A549 (cell line): ENCODE data around the gene MAPK8IP3. TPM values are rescaled to one million over a fixed set of nuclear protein-coding genes. Genes with fewer than 3 reads are reported as not detected.

Source experiments
- ATAC-seq, 2 experiments: fragments of 200-7000 bp in 1 of 2; fragments of >200 bp in 1 of 2; cut with Nextera tagmentation in 1 of 2; cut with Tn5 transposase in 1 of 2; 3 replicates each; pipeline versions ENCODE4 v1.8.0 to v1.9.1; 2018 to 2020; ENCODE audit warnings: mild to moderate bottlenecking in 1 of 2, moderate library complexity in 1 of 2
- CTCF ChIA-PET: fragments of 300-600 bp; sonication (Branson Sonifier 250); formaldehyde crosslinking; extraction: SDS; loops from one replicate; lab custom pipeline; 2021; ENCODE audit warnings: antibody characterized with exemption, inconsistent platforms; lab: Yijun Ruan, JAX
- POLR2A ChIA-PET: fragments of 350-600 bp; formaldehyde crosslinking; extraction: SDS; loops from one replicate; lab custom pipeline; 2021; ENCODE audit warnings: antibody characterized with exemption, inconsistent platforms; lab: Yijun Ruan, JAX
- DNase-seq, 2 experiments: peaks; one replicate each; pipeline versions ENCODE4 v3.0.0 to v3.0.0-alpha.2; 2011 to 2016; ENCODE audit warnings: low read depth in 1 of 2, low spot score in 1 of 2
- FAIRE-seq: peaks from 2 replicates; lab custom pipeline; 2011; peaks lifted over from hg19 to GRCh38; lab: Jason Lieb, UNC
- H3K27ac ChIP-seq, 2 experiments: fragments of >200 bp; sonication (Bioruptor Twin); formaldehyde crosslinking; 3 replicates each; pipeline ENCODE4 v1.5.1; 2016 to 2017
- H3K4me1 ChIP-seq: fragments of >200 bp; sonication (Bioruptor Twin); formaldehyde crosslinking; 3 replicates; pipeline ENCODE4 v1.6.1; 2016
- H3K4me2 ChIP-seq: fragments of >200 bp; sonication (Bioruptor Twin); formaldehyde crosslinking; 3 replicates; pipeline ENCODE4 v1.6.1; 2016
- H3K4me3 ChIP-seq: fragments of >200 bp; sonication (Bioruptor Twin); formaldehyde crosslinking; 3 replicates; pipeline ENCODE4 v1.5.1; 2016
- H3K9me3 ChIP-seq: fragments of >200 bp; sonication (Bioruptor Twin); formaldehyde crosslinking; 3 replicates; pipeline ENCODE4 v1.6.1; 2016
- CBX8 ChIP-seq: fragments of 200-600 bp; sonication (generic); IDR thresholded peaks from 2 replicates; pipeline ENCODE4 v1.6.1; 2016
- CHD2 ChIP-seq: fragments of 150-350 bp; IDR thresholded peaks from 2 replicates; pipeline ENCODE4 v1.6.1; 2014; ENCODE audit warnings: low read length; ENCODE audit not compliant: partially characterized antibody
- CHD4 ChIP-seq: fragments of 200-600 bp; sonication (generic); IDR thresholded peaks from 2 replicates; pipeline ENCODE4 v1.6.1; 2016; ENCODE audit warnings: antibody characterized with exemption, mild to moderate bottlenecking, borderline replicate concordance
- E2F6 ChIP-seq: IDR thresholded peaks from 2 replicates; pipeline ENCODE4 v1.6.1; 2012; ENCODE audit warnings: low read depth, borderline replicate concordance
- EHF ChIP-seq: fragments of 250-450 bp; sonication (Bioruptor Pico); IDR thresholded peaks from 2 replicates; pipeline ENCODE4 v1.5.0; 2020; ENCODE audit warnings: mild to moderate bottlenecking
- EP300 ChIP-seq, 2 experiments: fragments of >200 bp; sonication (Bioruptor Twin); formaldehyde crosslinking; IDR thresholded peaks; 2 replicates in 1 of 2; 3 replicates in 1 of 2; pipeline ENCODE4 v1.6.1; 2016 to 2017
- FOSL2 ChIP-seq, 2 experiments: fragments of 450-650 bp in 1 of 2; fragments of >200 bp in 1 of 2; sonication (Bioruptor Twin) in 1 of 2; formaldehyde crosslinking; IDR thresholded peaks; 2 replicates each; pipeline versions ENCODE4 v1.5.0 to v1.6.1; 2016 to 2020; ENCODE audit warnings: mild to moderate bottlenecking in 1 of 2, moderate library complexity in 1 of 2
- HDAC2 ChIP-seq: fragments of 200-600 bp; sonication (generic); IDR thresholded peaks from 2 replicates; pipeline ENCODE4 v1.6.1; 2016
- HEYL ChIP-seq: fragments of 250-450 bp; sonication (Bioruptor Pico); IDR thresholded peaks from 2 replicates; pipeline ENCODE4 v1.8.0; 2021; ENCODE audit warnings: mild to moderate bottlenecking, moderate library complexity
- HOXA7 ChIP-seq: fragments of 250-450 bp; sonication (Bioruptor Pico); IDR thresholded peaks from 2 replicates; pipeline ENCODE4 v1.5.0; 2020; ENCODE audit warnings: mild to moderate bottlenecking, moderate library complexity
- JUN ChIP-seq, 2 experiments: fragments of >200 bp; sonication (Bioruptor Twin); formaldehyde crosslinking; IDR thresholded peaks; 2 replicates in 1 of 2; 3 replicates in 1 of 2; pipeline ENCODE4 v1.6.1; 2016 to 2017
- MYC ChIP-seq: IDR thresholded peaks from 2 replicates; pipeline ENCODE4 v1.6.1; 2012; ENCODE audit warnings: mild to moderate bottlenecking, inconsistent platforms, low read length, improper control_type of control experiment, borderline replicate concordance
- NFE2L2 ChIP-seq: fragments of 150-350 bp; conservative IDR thresholded peaks from 2 replicates; pipeline ENCODE4 v1.6.1; 2014; ENCODE audit warnings: low read length
- PHF8 ChIP-seq: fragments of 200-600 bp; sonication (generic); IDR thresholded peaks from 2 replicates; pipeline ENCODE4 v1.6.1; 2016; ENCODE audit warnings: low read depth, mild to moderate bottlenecking, antibody characterized with exemption, moderate library complexity, borderline replicate concordance
- POLR2A ChIP-seq: IDR thresholded peaks from 2 replicates; pipeline ENCODE4 v1.6.1; 2012; ENCODE audit warnings: mild to moderate bottlenecking, low read length
- POLR2AphosphoS2 ChIP-seq: conservative IDR thresholded peaks from 2 replicates; pipeline ENCODE4 v1.6.1; 2012; ENCODE audit warnings: low read length, improper control_type of control experiment, inconsistent platforms
- RAD21 ChIP-seq, 2 experiments: fragments of >200 bp in 1 of 2; sonication (Bioruptor Twin) in 1 of 2; formaldehyde crosslinking in 1 of 2; IDR thresholded peaks in 1 of 2; conservative IDR thresholded peaks in 1 of 2; 2 replicates in 1 of 2; 3 replicates in 1 of 2; pipeline ENCODE4 v1.6.1; 2012 to 2018; ENCODE audit warnings: inconsistent platforms in 1 of 2
- SMC3 ChIP-seq: fragments of >200 bp; sonication (Bioruptor Twin); formaldehyde crosslinking; IDR thresholded peaks from 3 replicates; pipeline ENCODE4 v1.6.1; 2018; ENCODE audit warnings: inconsistent platforms
- TFCP2L1 ChIP-seq: fragments of 250-450 bp; sonication (Bioruptor Pico); IDR thresholded peaks from 2 replicates; pipeline ENCODE4 v1.5.0; 2021; ENCODE audit warnings: mild to moderate bottlenecking
- WGBS: methylation state at CpG from one replicate; pipeline ENCODE4 v1.1.6; 2017; ENCODE audit errors: missing lambda C conversion rate; 5-methylcytosine and 5-hydroxymethylcytosine counted together
- polyA plus RNA-seq, 4 experiments: library from polyadenylated mRNA; depleted of rRNA in 3 of 4; stranded (reverse); fragments of >200 nt; fragmentation: RNase III in 1 of 4; extraction: RNeasy Plus Mini Kit Qiagen cat#74134 plus additional on column Dnase treatment in 1 of 4; gene quantifications; 2 replicates in 3 of 4; 3 replicates in 1 of 4; pipeline ENCODE4 v1.2.3, GENCODE V29; 2011 to 2017
- TF ChIP-seq, protein P1 (sequence below): fragments of 250-450 bp; sonication (Bioruptor Pico); IDR thresholded peaks from 2 replicates; pipeline ENCODE4 v1.5.0; 2021; ENCODE audit warnings: mild to moderate bottlenecking, moderate library complexity, borderline replicate concordance
- TF ChIP-seq, protein P2 (sequence below): fragments of >200 bp; sonication (Bioruptor Twin); formaldehyde crosslinking; IDR thresholded peaks from 3 replicates; pipeline ENCODE4 v1.6.1; 2016
- TF ChIP-seq, protein P3 (sequence below): fragments of >200 bp; sonication (Bioruptor Twin); formaldehyde crosslinking; IDR thresholded peaks from 3 replicates; pipeline ENCODE4 v1.5.1; 2016

The MAPK8IP3 gene
- polyA plus RNA-seq, 2 of the 4 experiments (the other 2 are of a cell fraction) = 12.0 to 53.3 TPM

DNA sequence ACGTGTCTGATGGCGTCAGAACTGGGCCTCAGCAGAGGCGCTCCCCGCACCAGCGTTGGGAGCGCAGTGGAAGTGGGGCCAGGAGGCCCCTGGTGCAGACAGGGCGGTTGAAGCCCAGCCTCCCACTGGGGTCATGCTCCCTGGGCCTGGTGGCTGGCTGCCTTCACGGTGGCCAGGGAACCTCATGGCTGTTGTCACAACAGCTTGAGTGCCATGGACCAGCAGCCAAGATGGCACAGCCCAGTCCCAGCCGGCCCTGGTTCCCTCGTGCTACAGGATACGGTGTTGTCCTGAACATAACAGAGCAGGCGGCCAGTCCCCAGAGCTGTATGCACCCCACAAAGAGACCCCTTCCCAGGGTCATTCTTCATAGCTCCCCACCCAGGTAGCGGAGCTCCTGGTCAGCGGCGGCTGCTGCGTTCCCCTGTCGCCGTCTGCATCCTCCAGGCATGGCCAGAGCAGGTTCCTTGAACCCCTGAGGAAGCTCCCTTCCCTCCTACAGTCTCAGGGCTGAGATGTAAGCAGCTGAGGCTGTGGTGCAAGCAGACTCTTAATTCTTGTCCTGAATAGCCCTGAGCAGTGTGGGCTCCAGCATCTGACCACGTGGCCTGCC is 35.7 kb downstream of the MAPK8IP3 start:
- ATAC-seq (no peak), FAIRE-seq (no peak), DNase-seq (no peak)
- ChIA-PET CTCF (interaction anchor here (1.1 to 1.3 kb wide), 3 partner anchors 15 to 35 kb away, joined by 3 to 4 read pairs (median 3); partner anchors contain the start of gene MAPK8IP3), POLR2A (no interaction called here)
- H3K4me2 ChIP-seq = no peak overlapping the region
- WGBS = 96% methylated on average over 10 of the region's 19 CpGs
- no peaks in the 10 kb centered on the region; the same call in 2 of the 3 replicates for H3K9me3 ChIP-seq
- peaks cover 15% of the 10 kb centered on the region for H3K4me1 ChIP-seq
- H3K4me3 ChIP-seq = no peak overlapping the region
- no peak overlapping the region for H3K27ac ChIP-seq
- TF ChIP-seq NFE2L2 (no peak), EHF (CRISPR knock-in tag) (no peak), E2F6 (no peak), POLR2AphosphoS2 (no peak), CHD4 (no peak), HOXA7 (CRISPR knock-in tag) (no peak), HDAC2 (no peak), SMC3 (no peak), PHF8 (no peak), JUN (IDR thresholded peaks at IDR 0.05) (no peak), EP300 (IDR thresholded peaks at IDR 0.05) (no peak), RAD21 (conservative IDR thresholded peaks at IDR 0.05 in 1 of 2, IDR thresholded peaks at IDR 0.05 in 1 of 2) (no peak)
- TF ChIP-seq, protein P1, sequence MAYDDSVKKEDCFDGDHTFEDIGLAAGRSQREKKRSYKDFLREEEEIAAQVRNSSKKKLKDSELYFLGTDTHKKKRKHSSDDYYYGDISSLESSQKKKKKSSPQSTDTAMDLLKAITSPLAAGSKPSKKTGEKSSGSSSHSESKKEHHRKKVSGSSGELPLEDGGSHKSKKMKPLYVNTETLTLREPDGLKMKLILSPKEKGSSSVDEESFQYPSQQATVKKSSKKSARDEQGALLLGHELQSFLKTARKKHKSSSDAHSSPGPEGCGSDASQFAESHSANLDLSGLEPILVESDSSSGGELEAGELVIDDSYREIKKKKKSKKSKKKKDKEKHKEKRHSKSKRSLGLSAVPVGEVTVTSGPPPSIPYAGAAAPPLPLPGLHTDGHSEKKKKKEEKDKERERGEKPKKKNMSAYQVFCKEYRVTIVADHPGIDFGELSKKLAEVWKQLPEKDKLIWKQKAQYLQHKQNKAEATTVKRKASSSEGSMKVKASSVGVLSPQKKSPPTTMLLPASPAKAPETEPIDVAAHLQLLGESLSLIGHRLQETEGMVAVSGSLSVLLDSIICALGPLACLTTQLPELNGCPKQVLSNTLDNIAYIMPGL (CRISPR knock-in tag) = no peak
- TF ChIP-seq, protein P2, sequence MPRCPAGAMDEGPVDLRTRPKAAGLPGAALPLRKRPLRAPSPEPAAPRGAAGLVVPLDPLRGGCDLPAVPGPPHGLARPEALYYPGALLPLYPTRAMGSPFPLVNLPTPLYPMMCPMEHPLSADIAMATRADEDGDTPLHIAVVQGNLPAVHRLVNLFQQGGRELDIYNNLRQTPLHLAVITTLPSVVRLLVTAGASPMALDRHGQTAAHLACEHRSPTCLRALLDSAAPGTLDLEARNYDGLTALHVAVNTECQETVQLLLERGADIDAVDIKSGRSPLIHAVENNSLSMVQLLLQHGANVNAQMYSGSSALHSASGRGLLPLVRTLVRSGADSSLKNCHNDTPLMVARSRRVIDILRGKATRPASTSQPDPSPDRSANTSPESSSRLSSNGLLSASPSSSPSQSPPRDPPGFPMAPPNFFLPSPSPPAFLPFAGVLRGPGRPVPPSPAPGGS = no peak
- TF ChIP-seq, all 56 proteins: peak for 0

DNA sequence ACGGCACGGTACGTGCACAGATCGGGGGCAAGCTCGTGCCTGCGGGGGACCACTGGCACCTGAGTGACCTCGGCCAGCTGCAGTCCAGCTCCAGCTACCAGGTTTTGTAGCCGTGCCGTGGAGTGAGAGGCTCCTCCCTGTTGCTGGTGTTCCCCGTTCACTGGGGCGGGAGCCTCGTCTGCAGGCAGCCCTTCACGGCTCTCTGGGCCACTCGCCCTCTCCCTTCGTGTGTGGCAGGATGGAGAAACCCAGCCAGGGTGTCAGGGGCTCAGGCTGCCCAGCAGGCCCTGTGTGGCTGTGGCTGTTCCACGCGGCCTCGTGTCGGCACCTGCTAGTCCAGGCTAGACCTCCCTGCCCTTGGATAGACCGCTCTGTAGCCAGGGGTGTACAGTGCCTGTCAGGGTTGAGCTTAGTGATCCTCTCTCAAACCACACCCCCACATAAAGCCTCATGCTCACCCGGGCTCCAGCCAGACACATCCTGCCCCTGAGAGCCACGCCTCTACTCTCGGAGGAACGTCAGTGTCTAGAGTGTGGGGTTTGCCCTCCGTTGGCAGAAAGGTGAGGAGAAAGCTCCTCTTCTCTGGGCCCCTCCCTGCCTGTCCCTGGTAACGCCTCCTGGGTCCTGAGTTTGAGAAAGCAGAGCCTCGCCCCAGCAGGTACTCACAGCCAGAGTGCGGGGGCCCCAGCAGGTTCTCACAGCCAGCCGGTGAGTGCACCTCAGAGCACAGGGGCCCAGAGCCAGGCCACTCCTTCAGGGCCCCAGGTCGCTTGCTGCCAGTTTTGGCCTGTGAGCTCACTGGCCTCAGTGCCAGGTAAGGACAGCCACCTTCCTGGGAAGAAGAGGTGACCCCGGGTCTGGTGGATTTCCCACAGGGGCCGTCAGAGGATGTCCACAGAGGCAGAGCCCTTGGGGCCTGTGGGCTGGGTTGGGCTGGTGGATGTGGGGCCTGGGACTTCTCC is 37.7 kb downstream of the MAPK8IP3 start:
- DNase-seq = no peak
- WGBS = 91% methylated on average over 30 of the region's 32 CpGs
- Histone ChIP-seq H3K9me3 (no peaks in the 10 kb centered on the region; the same call in 2 of the 3 replicates), H3K27ac (no peak overlapping the region), H3K4me3 (no peak overlapping the region), H3K4me1 (peaks cover 22% of the 10 kb centered on the region), H3K4me2 (no peak overlapping the region)
- POLR2A ChIA-PET = interaction anchor here (1.2 kb wide), 1 partner anchor 38 kb away, joined by 4 read pairs; the partner anchor contains the start of gene MAPK8IP3
- CTCF ChIA-PET = interaction anchor here (1.2 to 2.8 kb wide), 5 partner anchors 14 to 38 kb away, joined by 3 to 13 read pairs (median 5); partner anchors contain the start of gene MAPK8IP3
- ATAC-seq = no peak
- no peak for FAIRE-seq
- TF ChIP-seq POLR2AphosphoS2 = no peak
- TF ChIP-seq CBX8 = no peak
- no peak for TF ChIP-seq HEYL (CRISPR knock-in tag)
- no peak for TF ChIP-seq TFCP2L1 (CRISPR knock-in tag)
- TF ChIP-seq, protein P3, sequence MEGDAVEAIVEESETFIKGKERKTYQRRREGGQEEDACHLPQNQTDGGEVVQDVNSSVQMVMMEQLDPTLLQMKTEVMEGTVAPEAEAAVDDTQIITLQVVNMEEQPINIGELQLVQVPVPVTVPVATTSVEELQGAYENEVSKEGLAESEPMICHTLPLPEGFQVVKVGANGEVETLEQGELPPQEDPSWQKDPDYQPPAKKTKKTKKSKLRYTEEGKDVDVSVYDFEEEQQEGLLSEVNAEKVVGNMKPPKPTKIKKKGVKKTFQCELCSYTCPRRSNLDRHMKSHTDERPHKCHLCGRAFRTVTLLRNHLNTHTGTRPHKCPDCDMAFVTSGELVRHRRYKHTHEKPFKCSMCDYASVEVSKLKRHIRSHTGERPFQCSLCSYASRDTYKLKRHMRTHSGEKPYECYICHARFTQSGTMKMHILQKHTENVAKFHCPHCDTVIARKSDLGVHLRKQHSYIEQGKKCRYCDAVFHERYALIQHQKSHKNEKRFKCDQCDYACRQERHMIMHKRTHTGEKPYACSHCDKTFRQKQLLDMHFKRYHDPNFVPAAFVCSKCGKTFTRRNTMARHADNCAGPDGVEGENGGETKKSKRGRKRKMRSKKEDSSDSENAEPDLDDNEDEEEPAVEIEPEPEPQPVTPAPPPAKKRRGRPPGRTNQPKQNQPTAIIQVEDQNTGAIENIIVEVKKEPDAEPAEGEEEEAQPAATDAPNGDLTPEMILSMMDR = no peak
- no peak for TF ChIP-seq JUN (IDR thresholded peaks at IDR 0.05)
- TF ChIP-seq PHF8 = no peak
- TF ChIP-seq POLR2A = no peak
- TF ChIP-seq FOSL2 (IDR thresholded peaks at IDR 0.05) = no peak
- no peak for TF ChIP-seq FOSL2 (CRISPR knock-in tag; IDR thresholded peaks at IDR 0.05)
- TF ChIP-seq MYC = no peak
- no peak for TF ChIP-seq CHD2
